Activated CD4-positive, alpha-beta T cell treated with anti-CD3 and anti-CD28 coated beads, Interleukin-2, amount 10 ng/mL, durations not matched to agents 7 days and 5 days (primary cell): Measurements from ENCODE around the gene HTATIP2. TPM values are rescaled to one million over a fixed set of nuclear protein-coding genes. Genes with fewer than 3 reads are reported as not detected.
"Not testable (repeated sequence)": the region's sequence is repeated elsewhere in the genome, so short reads cannot be mapped to it uniquely, and the experiment has no call there.

ENCODE experiments used
- CTCF ChIA-PET: fragments of 350-600 bp; sonication (Branson Sonifier 250); formaldehyde crosslinking; loops from one replicate; lab custom pipeline; 2021; ENCODE audit warnings: antibody characterized with exemption; lab: Charles Lee
- POLR2A ChIA-PET: fragments of 350-600 bp; sonication (Branson Sonifier 250); formaldehyde crosslinking; loops from one replicate; lab custom pipeline; 2021; ENCODE audit warnings: antibody characterized with exemption; lab: Charles Lee
- DNase-seq: peaks from one replicate; pipeline ENCODE4 v3.0.0-alpha.2; 2020
- H3K27ac Mint-ChIP-seq: one replicate; pipeline ENCODE4 v1.8.0; 2021; ENCODE audit warnings: mild to moderate bottlenecking, moderate library complexity, mixed read lengths
- H3K27me3 Mint-ChIP-seq: one replicate; pipeline ENCODE4 v1.8.0; 2021; ENCODE audit warnings: mixed read lengths
- H3K36me3 Mint-ChIP-seq: one replicate; pipeline ENCODE4 v1.8.0; 2021; ENCODE audit warnings: low read depth, mixed read lengths
- H3K4me1 Mint-ChIP-seq: one replicate; pipeline ENCODE4 v1.8.0; 2021; ENCODE audit warnings: mixed read lengths
- H3K4me3 Mint-ChIP-seq: one replicate; pipeline ENCODE4 v1.8.0; 2021; ENCODE audit warnings: mild to moderate bottlenecking, moderate library complexity, mixed read lengths
- H3K9me3 Mint-ChIP-seq: one replicate; pipeline ENCODE4 v1.8.0; 2021; ENCODE audit warnings: mixed read lengths
- total RNA-seq, 2 experiments: library from RNA; stranded (reverse); gene quantifications; one replicate each; pipeline ENCODE4 v1.2.3, GENCODE V29; 2021

HTATIP2 gene
- total RNA-seq, 2 experiments from 2014 or later = 39.4 to 40.7 TPM

- POLR2A ChIA-PET = no interaction called here
- Mint-ChIP-seq H3K27ac (no peak overlapping the region), H3K36me3 (peaks cover 11% of the 10 kb centered on the region), H3K4me1 (peaks cover 20% of the 10 kb centered on the region), H3K27me3 (peaks cover 4% of the 10 kb centered on the region), H3K4me3 (no peak overlapping the region), H3K9me3 (peaks cover 10% of the 10 kb centered on the region)
- CTCF ChIA-PET = no interaction called here
- no peak for DNase-seq
Observed at GRCh38 chr11:20357150-20357549, 6.4 kb upstream of the HTATIP2 start.

GRCh38 chr11:20360650-20361049 is 2.9 kb upstream of the HTATIP2 start:
- peak overlapping the region; percentile 66 for H3K4me3 Mint-ChIP-seq
- CTCF ChIA-PET = interaction anchor here (0.9 kb wide), 1 partner anchor 26 kb away, joined by 3 read pairs; no protein-coding TSS in a partner anchor
- peaks cover 21% of the 10 kb centered on the region for H3K36me3 Mint-ChIP-seq
- peaks cover 4% of the 10 kb centered on the region for H3K27me3 Mint-ChIP-seq
- peak; percentile 57 for DNase-seq
- peak overlapping the region; percentile 93 for H3K27ac Mint-ChIP-seq
- peaks cover 47% of the 10 kb centered on the region for H3K4me1 Mint-ChIP-seq
- POLR2A ChIA-PET = interaction anchor here (0.6 kb wide), 1 partner anchor 1194 kb away, joined by 3 read pairs; no protein-coding TSS in a partner anchor
- H3K9me3 Mint-ChIP-seq = peaks cover 10% of the 10 kb centered on the region

GRCh38 chr11:20362481-20362880 is 1.0 kb upstream of the HTATIP2 start:
- peaks cover under 1% of the 10 kb centered on the region for H3K27me3 Mint-ChIP-seq
- ChIA-PET POLR2A (no interaction called here), CTCF (no interaction called here)
- peak overlapping the region; percentile 79 for H3K4me3 Mint-ChIP-seq
- H3K27ac Mint-ChIP-seq = peak overlapping the region; percentile 95
- peaks cover 32% of the 10 kb centered on the region for H3K36me3 Mint-ChIP-seq
- peaks cover 63% of the 10 kb centered on the region for H3K4me1 Mint-ChIP-seq
- H3K9me3 Mint-ChIP-seq = peaks cover 10% of the 10 kb centered on the region
- DNase-seq = no peak

GRCh38 chr11:20363149-20363499 is 390 bp upstream of the HTATIP2 start:
- ChIA-PET POLR2A (no interaction called here), CTCF (interaction anchor here (1.2 to 2.0 kb wide), 5 partner anchors 9 to 18 kb away, joined by 3 to 8 read pairs (median 4); no protein-coding TSS in a partner anchor)
- Mint-ChIP-seq H3K27ac (peak overlapping the region; percentile 95), H3K4me3 (peak overlapping the region; percentile 79), H3K4me1 (peaks cover 66% of the 10 kb centered on the region), H3K36me3 (peaks cover 36% of the 10 kb centered on the region), H3K27me3 (no peaks in the 10 kb centered on the region), H3K9me3 (peaks cover 10% of the 10 kb centered on the region)
- no peak for DNase-seq

- H3K36me3 Mint-ChIP-seq = peaks cover 46% of the 10 kb centered on the region
- POLR2A ChIA-PET = no interaction called here
- peaks cover 10% of the 10 kb centered on the region for H3K9me3 Mint-ChIP-seq
- H3K4me3 Mint-ChIP-seq = peak overlapping the region; percentile 79
- peak overlapping the region; percentile 92 for H3K27ac Mint-ChIP-seq
- CTCF ChIA-PET = interaction anchor here (0.8 to 2.0 kb wide), 7 partner anchors 8 to 19 kb away, joined by 3 to 8 read pairs (median 3); no protein-coding TSS in a partner anchor
- peaks cover 75% of the 10 kb centered on the region for H3K4me1 Mint-ChIP-seq
- DNase-seq = no peak
- H3K27me3 Mint-ChIP-seq = no peaks in the 10 kb centered on the region
Observed at GRCh38 chr11:20364341-20364792, 853 bp downstream of the HTATIP2 start.

GRCh38 chr11:20365465-20365864 is 2.0 kb downstream of the HTATIP2 start:
- H3K27me3 Mint-ChIP-seq, CTCF ChIA-PET, POLR2A ChIA-PET, H3K9me3 Mint-ChIP-seq, DNase-seq, H3K27ac Mint-ChIP-seq: not testable (repeated sequence)
- H3K36me3 Mint-ChIP-seq = peaks cover 51% of the 10 kb centered on the region
- H3K4me1 Mint-ChIP-seq = peaks cover 70% of the 10 kb centered on the region
- peak overlapping the region; percentile 79 for H3K4me3 Mint-ChIP-seq

- DNase-seq = no peak
- Mint-ChIP-seq H3K4me3 (no peak overlapping the region), H3K4me1 (peaks cover 58% of the 10 kb centered on the region), H3K27ac (no peak overlapping the region), H3K9me3 (no peaks in the 10 kb centered on the region), H3K27me3 (no peaks in the 10 kb centered on the region), H3K36me3 (peaks cover 54% of the 10 kb centered on the region)
- CTCF ChIA-PET = interaction anchor here (1.0 kb wide), 1 partner anchor 12 kb away, joined by 3 read pairs; no protein-coding TSS in a partner anchor
- POLR2A ChIA-PET = no interaction called here
Observed at GRCh38 chr11:20367313-20367948, 3.9 kb downstream of the HTATIP2 start.

GRCh38 chr11:20368438-20368837 is 4.9 kb downstream of the HTATIP2 start:
- H3K27ac Mint-ChIP-seq = no peak overlapping the region

GRCh38 chr11:20369826-20370225 is 6.3 kb downstream of the HTATIP2 start:
- Mint-ChIP-seq H3K36me3 (peaks cover 68% of the 10 kb centered on the region), H3K9me3 (no peaks in the 10 kb centered on the region)
- POLR2A ChIA-PET = no interaction called here

More at GRCh38 chr11:20368438-20368837, 4.9 kb downstream of the HTATIP2 start:
- DNase-seq = no peak
- no peaks in the 10 kb centered on the region for H3K27me3 Mint-ChIP-seq
- H3K36me3 Mint-ChIP-seq = peaks cover 57% of the 10 kb centered on the region
- ChIA-PET CTCF (interaction anchor here (0.5 to 0.8 kb wide), 2 partner anchors 13 to 250 kb away, joined by 3 to 4 read pairs; no protein-coding TSS in a partner anchor), POLR2A (no interaction called here)
- no peaks in the 10 kb centered on the region for H3K9me3 Mint-ChIP-seq
- no peak overlapping the region for H3K4me3 Mint-ChIP-seq
- peaks cover 48% of the 10 kb centered on the region for H3K4me1 Mint-ChIP-seq

GRCh38 chr11:20372081-20372626 is 8.6 kb downstream of the HTATIP2 start:
- Mint-ChIP-seq H3K9me3 (no peaks in the 10 kb centered on the region), H3K4me1 (peaks cover 27% of the 10 kb centered on the region), H3K27ac (no peak overlapping the region), H3K27me3 (no peaks in the 10 kb centered on the region), H3K36me3 (peaks cover 62% of the 10 kb centered on the region), H3K4me3 (no peak overlapping the region)
- ChIA-PET POLR2A (no interaction called here), CTCF (interaction anchor here (0.9 to 2.1 kb wide), 3 partner anchors 8 to 25 kb away, joined by 3 to 5 read pairs (median 3); partner anchors contain the start of gene HTATIP2)
- DNase-seq = no peak

More at GRCh38 chr11:20369826-20370225, 6.3 kb downstream of the HTATIP2 start:
- H3K27ac Mint-ChIP-seq = no peak overlapping the region
- H3K27me3 Mint-ChIP-seq = no peaks in the 10 kb centered on the region
- H3K4me3 Mint-ChIP-seq = no peak overlapping the region
- H3K4me1 Mint-ChIP-seq = peaks cover 46% of the 10 kb centered on the region
- CTCF ChIA-PET = interaction anchor here (0.9 kb wide), 1 partner anchor 9 kb away, joined by 3 read pairs; no protein-coding TSS in a partner anchor
- DNase-seq = no peak

GRCh38 chr11:20373147-20373546 is 9.6 kb downstream of the HTATIP2 start:
- Mint-ChIP-seq H3K27me3 (no peaks in the 10 kb centered on the region), H3K4me3 (no peak overlapping the region), H3K9me3 (no peaks in the 10 kb centered on the region), H3K4me1 (peaks cover 20% of the 10 kb centered on the region), H3K27ac (no peak overlapping the region), H3K36me3 (peaks cover 55% of the 10 kb centered on the region)
- no peak for DNase-seq
- ChIA-PET CTCF (interaction anchor here (0.9 kb wide), 1 partner anchor 9 kb away, joined by 3 read pairs; the partner anchor contains the start of gene HTATIP2), POLR2A (no interaction called here)

- no peak overlapping the region for H3K4me3 Mint-ChIP-seq
- H3K36me3 Mint-ChIP-seq = peaks cover 50% of the 10 kb centered on the region
- no peak overlapping the region for H3K27ac Mint-ChIP-seq
- no peak for DNase-seq
- POLR2A ChIA-PET = no interaction called here
- no peaks in the 10 kb centered on the region for H3K9me3 Mint-ChIP-seq
- H3K27me3 Mint-ChIP-seq = no peaks in the 10 kb centered on the region
- CTCF ChIA-PET = interaction anchor here (1.0 to 1.6 kb wide), 3 partner anchors 10 to 24 kb away, joined by 3 to 4 read pairs (median 3); partner anchors contain the start of gene HTATIP2
- peaks cover 14% of the 10 kb centered on the region for H3K4me1 Mint-ChIP-seq
Observed at GRCh38 chr11:20373568-20374209, 10.2 kb downstream of the HTATIP2 start.
